Prostate gland (tissue), 2 donors: Measurements from ENCODE around the gene KIAA0753. TPM values are rescaled to one million over a fixed set of nuclear protein-coding genes. Genes with fewer than 3 reads are reported as not detected.
A peak's percentile ranks its signal among the peaks of the same experiment; 100 is the strongest.

Source experiments
- DNase-seq: peaks from one replicate; pipeline ENCODE4 v3.0.0-alpha.2; 2019; ENCODE audit warnings: low spot score
- H3K27ac ChIP-seq, 2 donors: fragments of 200-600 bp; sonication (generic); 2 replicates each; pipeline ENCODE4 v1.5.1; 2017 to 2019
- H3K27me3 ChIP-seq: fragments of 200-600 bp; sonication (generic); replicated peaks from 2 replicates; pipeline ENCODE4 v1.5.1; 2019; ENCODE audit not compliant: insufficient read depth
- H3K36me3 ChIP-seq, 2 donors: fragments of 200-600 bp; sonication (generic); 1 replicate in 1 of 2; 2 replicates in 1 of 2; pipeline versions ENCODE4 v1.5.1 to v1.8.1; 2017 to 2019
- H3K4me1 ChIP-seq: fragments of 200-600 bp; sonication (generic); replicated peaks from 2 replicates; pipeline ENCODE4 v1.5.1; 2019
- H3K4me3 ChIP-seq, 2 donors: fragments of 200-600 bp; sonication (generic); 2 replicates each; pipeline ENCODE4 v1.5.1; 2017 to 2019
- H3K9me3 ChIP-seq: fragments of 200-600 bp; sonication (generic); 2 replicates; pipeline ENCODE4 v1.5.1; 2017
- POLR2A ChIP-seq: fragments of 450-650 bp; IDR thresholded peaks from one replicate; pipeline ENCODE4 v1.6.1; 2016; ENCODE audit warnings: antibody characterized with exemption, mild to moderate bottlenecking
- POLR2AphosphoS5 ChIP-seq: sonication (generic); formaldehyde crosslinking; IDR thresholded peaks from one replicate; pipeline ENCODE4 v1.6.1; 2017; ENCODE audit warnings: antibody characterized with exemption
- WGBS: methylation state at CpG from one replicate; pipeline ENCODE4 v1.1.5; 2018; 5-methylcytosine and 5-hydroxymethylcytosine counted together
- intact Hi-C: fragments of 100-400 bp; cut with DNase I; formaldehyde crosslinking; loops from one replicate; pipeline ENCODE4 v1.14.2; 2022
- total RNA-seq, 2 donors: library from RNA; depleted of rRNA; stranded (reverse); fragments of >200 nt; gene quantifications; one replicate each; pipeline ENCODE4 v1.1.0, GENCODE V29; 2016
- TF ChIP-seq, protein P1 (sequence below), 4 experiments: fragments of 200-600 bp in 2 of 4; fragments of 450-650 bp in 2 of 4; sonication (generic) in 2 of 4; IDR thresholded peaks; 1 replicate in 3 of 4; 2 replicates in 1 of 4; pipeline ENCODE4 v1.5.1; 2016 to 2019; ENCODE audit warnings: antibody characterized with exemption in 4 of 4, mild to moderate bottlenecking in 2 of 4, moderate library complexity in 2 of 4

Gene KIAA0753
- total RNA-seq, 2 donors from 2014 or later = 17.2 to 28.3 TPM

- TF ChIP-seq POLR2AphosphoS5 (peak; percentile 67), POLR2A (no peak)
- TF ChIP-seq, protein P1, sequence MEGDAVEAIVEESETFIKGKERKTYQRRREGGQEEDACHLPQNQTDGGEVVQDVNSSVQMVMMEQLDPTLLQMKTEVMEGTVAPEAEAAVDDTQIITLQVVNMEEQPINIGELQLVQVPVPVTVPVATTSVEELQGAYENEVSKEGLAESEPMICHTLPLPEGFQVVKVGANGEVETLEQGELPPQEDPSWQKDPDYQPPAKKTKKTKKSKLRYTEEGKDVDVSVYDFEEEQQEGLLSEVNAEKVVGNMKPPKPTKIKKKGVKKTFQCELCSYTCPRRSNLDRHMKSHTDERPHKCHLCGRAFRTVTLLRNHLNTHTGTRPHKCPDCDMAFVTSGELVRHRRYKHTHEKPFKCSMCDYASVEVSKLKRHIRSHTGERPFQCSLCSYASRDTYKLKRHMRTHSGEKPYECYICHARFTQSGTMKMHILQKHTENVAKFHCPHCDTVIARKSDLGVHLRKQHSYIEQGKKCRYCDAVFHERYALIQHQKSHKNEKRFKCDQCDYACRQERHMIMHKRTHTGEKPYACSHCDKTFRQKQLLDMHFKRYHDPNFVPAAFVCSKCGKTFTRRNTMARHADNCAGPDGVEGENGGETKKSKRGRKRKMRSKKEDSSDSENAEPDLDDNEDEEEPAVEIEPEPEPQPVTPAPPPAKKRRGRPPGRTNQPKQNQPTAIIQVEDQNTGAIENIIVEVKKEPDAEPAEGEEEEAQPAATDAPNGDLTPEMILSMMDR (IDR thresholded peaks at IDR 0.05) = peak in 1 of 4 experiments; percentile 9
- Histone ChIP-seq H3K27me3 (no peaks in the 10 kb centered on the region), H3K9me3 (no peaks in the 10 kb centered on the region), H3K36me3 (no peaks in the 10 kb centered on the region), H3K4me1 (peaks cover 4% of the 10 kb centered on the region), H3K4me3 (no peak overlapping the region), H3K27ac (peak overlapping the region in 1 of 2 donors; percentile 36)
- DNase-seq = peak; percentile 79
- intact Hi-C loops = no loop called here
- 36% methylated on average over 15 of the region's 15 CpGs for WGBS
Observed at GRCh38 chr17:6567528-6568183, 72.9 kb downstream of the KIAA0753 start.

GRCh38 chr17:6561446-6561845 is 79.1 kb downstream of the KIAA0753 start:
- Histone ChIP-seq H3K27ac (no peak overlapping the region), H3K36me3 (no peaks in the 10 kb centered on the region), H3K4me1 (no peaks in the 10 kb centered on the region), H3K27me3 (no peaks in the 10 kb centered on the region), H3K4me3 (no peak overlapping the region), H3K9me3 (no peaks in the 10 kb centered on the region)
- no peak for DNase-seq
- intact Hi-C loops = no loop called here
- TF ChIP-seq, protein P1 (IDR thresholded peaks at IDR 0.05) = no peak
- no peak for TF ChIP-seq POLR2AphosphoS5
- TF ChIP-seq POLR2A = no peak

DNA sequence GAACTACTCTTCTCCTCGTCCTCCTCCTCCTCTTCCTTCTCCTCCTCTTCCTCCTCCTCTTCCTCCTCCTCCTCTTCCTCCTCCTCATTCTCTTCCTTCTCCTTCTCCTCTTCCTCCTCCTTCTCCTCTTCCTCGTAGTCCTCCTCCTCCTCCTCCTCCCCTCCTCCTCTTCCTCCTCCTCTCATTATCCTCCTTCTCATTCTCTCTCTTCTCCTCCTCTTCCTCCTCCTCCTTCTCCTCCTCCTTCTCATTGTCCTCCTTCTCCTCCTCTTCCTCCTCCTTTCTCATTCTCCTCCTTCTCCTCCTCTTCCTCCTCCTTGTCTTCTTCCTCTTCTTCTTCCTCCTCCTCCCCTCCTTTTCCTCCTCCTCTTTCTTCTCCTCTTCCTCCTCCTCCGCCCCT is 80.0 kb downstream of the KIAA0753 start:
- WGBS = 92% methylated on average over 3 of the region's 3 CpGs
- no peak for TF ChIP-seq POLR2A
- TF ChIP-seq, protein P1 (IDR thresholded peaks at IDR 0.05) = no peak
- TF ChIP-seq POLR2AphosphoS5 = no peak
- intact Hi-C loops = no loop called here

GRCh38 chr17:6559753-6560215 is 80.7 kb downstream of the KIAA0753 start:
- no peak for TF ChIP-seq POLR2A
- Histone ChIP-seq H3K36me3 (no peaks in the 10 kb centered on the region), H3K4me1 (no peaks in the 10 kb centered on the region), H3K27me3 (no peaks in the 10 kb centered on the region), H3K9me3 (no peaks in the 10 kb centered on the region), H3K27ac (no peak overlapping the region), H3K4me3 (no peak overlapping the region)
- 92% methylated on average over 5 of the region's 5 CpGs for WGBS
- no peak for DNase-seq
- intact Hi-C loops = no loop called here

More for the DNA sequence above, 80.0 kb downstream of the KIAA0753 start:
- no peak overlapping the region for H3K27ac ChIP-seq
- no peaks in the 10 kb centered on the region for H3K9me3 ChIP-seq
- no peaks in the 10 kb centered on the region for H3K4me1 ChIP-seq
- no peaks in the 10 kb centered on the region for H3K27me3 ChIP-seq
- no peaks in the 10 kb centered on the region for H3K36me3 ChIP-seq
- DNase-seq = no peak
- H3K4me3 ChIP-seq = no peak overlapping the region

GRCh38 chr17:6558932-6559752 is 81.4 kb downstream of the KIAA0753 start:
- TF ChIP-seq POLR2AphosphoS5 (no peak), POLR2A (no peak)
- no peak for DNase-seq
- 68% methylated on average over 11 of the region's 11 CpGs for WGBS

More at GRCh38 chr17:6558932-6559752, 81.4 kb downstream of the KIAA0753 start:
- Histone ChIP-seq H3K27ac (no peak overlapping the region), H3K4me1 (no peaks in the 10 kb centered on the region), H3K36me3 (no peaks in the 10 kb centered on the region), H3K27me3 (no peaks in the 10 kb centered on the region), H3K4me3 (no peak overlapping the region), H3K9me3 (no peaks in the 10 kb centered on the region)
- intact Hi-C loops = no loop called here
